ENCODE data around the gene KIAA1755. TPM values are rescaled to one million over a fixed set of nuclear protein-coding genes. Genes with fewer than 3 reads are reported as not detected.
A peak's percentile ranks its signal among the peaks of the same experiment; 100 is the strongest.

KIAA1755 gene
- total and polyA plus RNA-seq, 9 of the 15 experiments (the other 6 are each of a cell fraction or from before 2014, with no cell fraction given), result not detected

GRCh38 chr20:38210741-38211140 lies 49.8 kb downstream of the KIAA1755 start (continued):
- no peak for TF ChIP-seq CEBPZ (IDR thresholded peaks at IDR 0.05; ENCODE audit: borderline replicate concordance, low read depth, low read length)
- no peak for TF ChIP-seq GABPA (tag; conservative IDR thresholded peaks at IDR 0.05; ENCODE audit: low read depth)
- no peak for TF ChIP-seq MCM2 (IDR thresholded peaks at IDR 0.05; ENCODE audit: low read depth)
- TF ChIP-seq KAT2B (IDR thresholded peaks at IDR 0.05; ENCODE audit: low read depth, low read length), result no peak
- no peak for TF ChIP-seq NCOA1 (IDR thresholded peaks at IDR 0.05; ENCODE audit: low read depth)
- no peak for TF ChIP-seq SMARCC2 (IDR thresholded peaks at IDR 0.05; ENCODE audit: low read depth)
- TF ChIP-seq HNRNPH1 (optimal IDR thresholded peaks at IDR 0.05; ENCODE audit: low read depth, low read length), result no peak
- TF ChIP-seq KDM1A (IDR thresholded peaks at IDR 0.05), result peak; percentile 84 to 85
- TF ChIP-seq MED1 (CRISPR knock-in tag; IDR thresholded peaks at IDR 0.05; ENCODE audit: borderline replicate concordance), result no peak
- TF ChIP-seq ZBTB17 (CRISPR knock-in tag; IDR thresholded peaks at IDR 0.05), result no peak
- TF ChIP-seq NRF1 (conservative IDR thresholded peaks at IDR 0.05 in 1 of 2, IDR thresholded peaks at IDR 0.05 in 1 of 2), result no peak
- TF ChIP-seq PHB (CRISPR knock-in tag; IDR thresholded peaks at IDR 0.05), result no peak
- TF ChIP-seq NCOA6 (IDR thresholded peaks at IDR 0.05), result no peak
- TF ChIP-seq ZNF586 (CRISPR knock-in tag; conservative IDR thresholded peaks at IDR 0.05), result no peak
- TF ChIP-seq ZNF740 (CRISPR knock-in tag; IDR thresholded peaks at IDR 0.05), result peak; percentile 46; the same call in 1 of the 2 replicates
- no peak for TF ChIP-seq ZNF740 (tag; IDR thresholded peaks at IDR 0.05)
- no peak for TF ChIP-seq PATZ1 (CRISPR knock-in tag; IDR thresholded peaks at IDR 0.05; ENCODE audit: borderline replicate concordance)
- no peak for TF ChIP-seq POLR3A (IDR thresholded peaks at IDR 0.05; ENCODE audit: borderline replicate concordance, extremely low read depth, insufficient read depth, insufficient read length)

All from K562 (cell line).